HCT116 (cell line): ENCODE results near the gene RUFY2. TPM values are rescaled to one million over a fixed set of nuclear protein-coding genes. Genes with fewer than 3 reads are reported as not detected.

ENCODE experiments used
- ATAC-seq: fragments of 200-7000 bp; cut with Tn5 transposase; 2 replicates; pipeline ENCODE4 v1.9.1; 2020; ENCODE audit warnings: mild to moderate bottlenecking, moderate library complexity
- BruUV-seq: library from RNA; stranded (reverse); fragments of 400-500 nt; replicated peaks from 2 replicates; lab custom pipeline; 2021; lab: Mats Ljungman, UMichigan
- CTCF ChIA-PET: fragments of 300-600 bp; sonication (Branson Sonifier 250); formaldehyde crosslinking; loops from one replicate; lab custom pipeline; 2021; ENCODE audit warnings: antibody characterized with exemption; lab: Charles Lee
- POLR2A ChIA-PET: fragments of 300-600, 350-600 bp; sonication (Branson Sonifier 250); formaldehyde crosslinking; loops from one replicate; lab custom pipeline; 2021; ENCODE audit warnings: antibody characterized with exemption; lab: Charles Lee
- RAD21 ChIA-PET, 2 experiments: fragments of 300-600 bp; sonication (Branson Sonifier 250); formaldehyde crosslinking; loops; one replicate each; lab custom pipeline; 2023; ENCODE audit warnings: low total read pairs in 2 of 2; ENCODE audit not compliant: uncharacterized antibody in 2 of 2, unreplicated experiment in 2 of 2, low non-redundant PET in 1 of 2; lab: Charles Lee
- DNase-seq: peaks from one replicate; pipeline ENCODE4 v3.0.0-alpha.2; 2010; ENCODE audit warnings: low read depth, low spot score
- H2AFZ ChIP-seq: fragments of 200-600 bp; shearing (Covaris generic), sonication (generic); 2 replicates; pipeline ENCODE4 v1.6.1; 2017; ENCODE audit warnings: low read depth, mixed run types, mixed read lengths, antibody characterized with exemption, low read length; ENCODE audit not compliant: poor library complexity, severe bottlenecking
- H3K27ac ChIP-seq: 2 replicates; pipeline ENCODE4 v1.5.1; 2012; ENCODE audit warnings: low read depth, low read length
- H3K27me3 ChIP-seq: fragments of 200-600 bp; sonication (generic); 2 replicates; pipeline ENCODE4 v1.6.1; 2016; ENCODE audit warnings: mixed run types, low read length, mixed read lengths; ENCODE audit not compliant: insufficient read depth
- H3K36me3 ChIP-seq, 2 experiments: fragments of 200-500 bp in 1 of 2; fragments of 200-600 bp in 1 of 2; sonication (Bioruptor generic) in 1 of 2; sonication (generic) in 1 of 2; 2 replicates each; pipeline versions ENCODE4 v1.5.1 to v1.6.1; 2014 to 2016; ENCODE audit warnings: low read length in 2 of 2, inconsistent platforms in 1 of 2, mixed read lengths in 1 of 2, mixed run types in 1 of 2; ENCODE audit not compliant: insufficient read depth in 2 of 2, control insufficient read depth in 1 of 2
- H3K4me1 ChIP-seq, 2 experiments: fragments of 200-600 bp in 1 of 2; sonication (generic) in 1 of 2; 2 replicates each; pipeline versions ENCODE4 v1.5.1 to v1.6.1; 2012 to 2017; ENCODE audit warnings: low read length in 2 of 2, inconsistent platforms in 1 of 2, mild to moderate bottlenecking in 1 of 2, mixed read lengths in 1 of 2, mixed run types in 1 of 2, moderate library complexity in 1 of 2; ENCODE audit not compliant: insufficient read depth in 2 of 2, control insufficient read depth in 1 of 2
- H3K4me2 ChIP-seq: fragments of 200-600 bp; sonication (generic); 2 replicates; pipeline ENCODE4 v1.6.1; 2017; ENCODE audit warnings: mixed run types, low read length, mixed read lengths
- H3K4me3 ChIP-seq, 2 experiments: fragments of 200-600 bp in 1 of 2; sonication (generic) in 1 of 2; replicated peaks in 1 of 2; 2 replicates each; pipeline ENCODE4 v1.5.1; 2011 to 2016; ENCODE audit warnings: low read length in 2 of 2, control low read depth in 1 of 2, low read depth in 1 of 2, mild to moderate bottlenecking in 1 of 2, mixed read lengths in 1 of 2, mixed run types in 1 of 2
- H3K79me2 ChIP-seq: fragments of 200-600 bp; sonication (generic); 2 replicates; pipeline ENCODE4 v1.6.1; 2017; ENCODE audit warnings: mild to moderate bottlenecking, mixed run types, low read length, moderate library complexity, mixed read lengths; ENCODE audit not compliant: insufficient read depth
- H3K9ac ChIP-seq: fragments of 200-600 bp; sonication (generic); 2 replicates; pipeline ENCODE4 v1.6.1; 2016; ENCODE audit warnings: low read length, mixed read lengths
- H3K9me2 ChIP-seq: fragments of 200-600 bp; sonication (generic), shearing (Covaris generic); 2 replicates; pipeline ENCODE4 v1.6.1; 2017; ENCODE audit warnings: mixed run types, mild to moderate bottlenecking, moderate library complexity; ENCODE audit not compliant: insufficient read depth
- H3K9me3 ChIP-seq, 2 experiments: fragments of 200-500 bp in 1 of 2; fragments of 200-600 bp in 1 of 2; sonication (Bioruptor generic) in 1 of 2; sonication (generic) in 1 of 2; 2 replicates each; pipeline ENCODE4 v1.6.1; 2014 to 2017; ENCODE audit warnings: low read length in 2 of 2, mixed read lengths in 2 of 2, inconsistent platforms in 1 of 2, low read depth in 1 of 2, mild to moderate bottlenecking in 1 of 2, mixed run types in 1 of 2, moderate library complexity in 1 of 2; ENCODE audit not compliant: control insufficient read depth in 1 of 2, insufficient read depth in 1 of 2
- H4K20me1 ChIP-seq: fragments of 200-600 bp; sonication (generic), shearing (Covaris generic); 2 replicates; pipeline ENCODE4 v1.6.1; 2017; ENCODE audit warnings: mixed run types, mild to moderate bottlenecking, moderate library complexity; ENCODE audit not compliant: insufficient read depth
- CBX3 ChIP-seq: IDR thresholded peaks from 2 replicates; pipeline ENCODE4 v1.6.1; 2012; ENCODE audit warnings: low read depth
- CTCF ChIP-seq, 3 experiments: fragments of 200-600 bp in 1 of 3; sonication (generic) in 1 of 3; IDR thresholded peaks in 2 of 3; conservative IDR thresholded peaks in 1 of 3; 2 replicates each; pipeline ENCODE4 v1.5.1; 2012 to 2017; ENCODE audit warnings: low read depth in 2 of 3, low read length in 2 of 3, antibody characterized with exemption in 1 of 3, borderline replicate concordance in 1 of 3, control low read depth in 1 of 3, mild to moderate bottlenecking in 1 of 3, mixed read lengths in 1 of 3, mixed run types in 1 of 3, moderate library complexity in 1 of 3; ENCODE audit not compliant: insufficient read depth in 1 of 3
- EGR1 ChIP-seq: IDR thresholded peaks from 2 replicates; pipeline ENCODE4 v1.6.1; 2012; ENCODE audit warnings: low read depth
- SRF ChIP-seq: IDR thresholded peaks from 2 replicates; pipeline ENCODE4 v1.6.1; 2012; ENCODE audit warnings: low read depth
- TCF7L2 ChIP-seq: IDR thresholded peaks from 2 replicates; pipeline ENCODE4 v1.7.0; 2011; ENCODE audit warnings: borderline replicate concordance, inconsistent platforms; ENCODE audit not compliant: insufficient read depth, insufficient read length; ENCODE audit errors: extremely low read depth
- ZBTB33 ChIP-seq: IDR thresholded peaks from 2 replicates; pipeline ENCODE4 v1.6.1; 2011; ENCODE audit warnings: mild to moderate bottlenecking, low read length, moderate library complexity; ENCODE audit not compliant: insufficient replicate concordance; ENCODE audit errors: extremely low read depth
- ZFX ChIP-seq: fragments of 450-650 bp; IDR thresholded peaks from 2 replicates; pipeline ENCODE4 v1.6.1; 2017
- intact Hi-C: fragments of 100-400 bp; cut with micrococcal nuclease; formaldehyde crosslinking; loops from 2 replicates; pipeline ENCODE4 v1.10.0; 2022
- total RNA-seq: library from RNA; stranded (reverse); gene quantifications from one replicate; pipeline ENCODE4 v1.2.1, GENCODE V29; 2021; ENCODE audit not compliant: unreplicated experiment

RUFY2 gene
- total RNA-seq, 1 experiment from 2014 or later: 13.0 TPM

GRCh38 chr10:68402276-68402675 is 4.8 kb downstream of the RUFY2 start:
- H3K4me1 ChIP-seq: peaks cover 7 to 11% of the 10 kb centered on the region in 2 experiments; a peak in 2 of 4 replicates
- H3K79me2 ChIP-seq: peaks cover 47% of the 10 kb centered on the region
- intact Hi-C loops: no loop called here
- H3K36me3 ChIP-seq: peaks cover 3 to 5% of the 10 kb centered on the region in 2 experiments; a peak in 2 of 4 replicates
- no peak overlapping the region for H3K4me2 ChIP-seq
- CTCF ChIA-PET: no interaction called here
- no peak overlapping the region for H2AFZ ChIP-seq
- no peaks in the 10 kb centered on the region for H4K20me1 ChIP-seq
- H3K9ac ChIP-seq: no peak overlapping the region
- DNase-seq (no peak), ATAC-seq (no peak)
- H3K4me3 ChIP-seq: no peak overlapping the region
- POLR2A ChIA-PET: no interaction called here
- no TSS peak for BruUV-seq
- H3K9me3 ChIP-seq: no peaks in the 10 kb centered on the region
- no peaks in the 10 kb centered on the region for H3K9me2 ChIP-seq
- no peak overlapping the region for H3K27ac ChIP-seq
- H3K27me3 ChIP-seq: no peaks in the 10 kb centered on the region
- TF ChIP-seq ZBTB33 (no peak), CTCF (IDR thresholded peaks at IDR 0.05 in 2 of 3, conservative IDR thresholded peaks at IDR 0.05 in 1 of 3; ENCODE audit: borderline replicate concordance in 1 of 3, insufficient read depth in 1 of 3, low read depth in 2 of 3, low read length in 2 of 3) (no peak), TCF7L2 (no peak), ZFX (no peak), EGR1 (no peak), SRF (no peak), CBX3 (no peak)
- RAD21 ChIA-PET: no interaction called here
